ENCODE data around the gene CHORDC1. TPM values are rescaled to one million over a fixed set of nuclear protein-coding genes. Genes with fewer than 3 reads are reported as not detected.

The CHORDC1 gene
- polyA plus RNA-seq, 1 donor (not counting 4 experiments of a cell fraction or from before 2014, with no cell fraction given): 50.7 TPM

DNA sequence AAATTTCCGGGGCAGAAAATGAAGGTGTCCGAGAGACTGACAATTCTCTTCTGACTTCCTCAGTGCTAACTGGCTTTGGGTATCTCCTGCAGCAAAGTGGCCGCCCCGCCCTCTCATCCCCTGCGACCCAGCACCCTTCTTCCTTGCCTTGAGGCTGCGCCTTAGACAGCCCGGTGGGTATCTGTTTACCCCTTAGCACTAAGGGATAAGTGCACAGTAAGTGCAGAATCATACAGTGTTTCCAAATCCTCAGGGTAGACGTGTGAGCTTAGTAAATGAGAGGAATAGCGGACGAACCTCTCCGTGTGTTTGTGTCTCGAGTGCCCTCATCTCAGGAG is 368 bp upstream of the CHORDC1 start:
- no peak for FAIRE-seq
- H3K27ac ChIP-seq (ENCODE audit: control insufficient read depth, insufficient read depth, low read length): peak overlapping the region; percentile 81
- H3K4me1 ChIP-seq (ENCODE audit: control insufficient read depth, extremely low read depth, insufficient read depth, low read length): peaks cover 28% of the 10 kb centered on the region

DNA sequence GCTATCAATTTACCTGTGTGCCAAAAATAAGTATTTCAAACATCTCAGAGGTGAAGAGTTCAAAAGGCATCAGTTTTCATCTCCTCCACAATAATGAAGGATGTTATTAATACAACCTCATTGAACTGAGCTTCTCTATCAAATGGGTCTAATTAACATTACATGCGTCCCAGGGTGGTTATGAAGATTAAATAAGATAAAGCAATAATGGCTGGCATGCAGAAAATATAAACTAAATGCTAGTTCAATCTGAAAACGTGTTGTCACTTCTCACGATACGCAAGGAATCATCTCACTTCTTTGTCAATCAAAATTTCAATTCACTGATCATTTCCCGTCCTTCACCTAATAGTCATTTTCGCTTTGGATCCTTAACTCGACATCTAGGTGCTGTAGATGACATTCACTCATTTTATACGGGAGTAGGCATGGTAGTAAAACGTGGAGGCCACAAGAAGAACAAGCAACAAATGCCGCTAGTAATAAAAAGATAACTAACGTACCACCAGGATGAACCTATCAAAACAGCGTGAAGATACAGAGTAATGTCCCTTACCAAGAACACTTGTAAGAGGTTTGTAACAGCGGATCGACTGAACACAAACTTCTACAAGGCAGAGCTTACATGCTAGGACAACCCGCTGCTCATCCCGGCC is 918 bp downstream of the CHORDC1 start:
- no peaks in the 10 kb centered on the region for H3K27me3 ChIP-seq (ENCODE audit: control insufficient read depth, extremely low read depth, insufficient read depth, low read length)
- peak overlapping the region; percentile 89 for H3K9ac ChIP-seq (ENCODE audit: control insufficient read depth, extremely low read depth, insufficient read depth, low read length)
- peaks cover 28% of the 10 kb centered on the region for H3K4me1 ChIP-seq (ENCODE audit: control insufficient read depth, extremely low read depth, insufficient read depth, low read length)
- H3K79me2 ChIP-seq (ENCODE audit: control insufficient read depth, insufficient read depth, low read length): peaks cover 67% of the 10 kb centered on the region
- H3K4me2 ChIP-seq (ENCODE audit: control insufficient read depth, extremely low read depth, insufficient read depth, low read depth, low read length): peak overlapping the region; percentile 88
- peak overlapping the region; percentile 81 for H3K27ac ChIP-seq (ENCODE audit: control insufficient read depth, insufficient read depth, low read length)
- DNase-seq (ENCODE audit: low read depth, low spot score): no peak
- H4K20me1 ChIP-seq (ENCODE audit: control insufficient read depth, extremely low read depth, insufficient read depth, low read length): peaks cover 30% of the 10 kb centered on the region
- peaks cover 2% of the 10 kb centered on the region for H3K9me1 ChIP-seq (ENCODE audit: control insufficient read depth, extremely low read depth, insufficient read depth, low read length)
- H2AFZ ChIP-seq (ENCODE audit: control insufficient read depth, low read length): peak overlapping the region; percentile 99
- TF ChIP-seq, protein P1, sequence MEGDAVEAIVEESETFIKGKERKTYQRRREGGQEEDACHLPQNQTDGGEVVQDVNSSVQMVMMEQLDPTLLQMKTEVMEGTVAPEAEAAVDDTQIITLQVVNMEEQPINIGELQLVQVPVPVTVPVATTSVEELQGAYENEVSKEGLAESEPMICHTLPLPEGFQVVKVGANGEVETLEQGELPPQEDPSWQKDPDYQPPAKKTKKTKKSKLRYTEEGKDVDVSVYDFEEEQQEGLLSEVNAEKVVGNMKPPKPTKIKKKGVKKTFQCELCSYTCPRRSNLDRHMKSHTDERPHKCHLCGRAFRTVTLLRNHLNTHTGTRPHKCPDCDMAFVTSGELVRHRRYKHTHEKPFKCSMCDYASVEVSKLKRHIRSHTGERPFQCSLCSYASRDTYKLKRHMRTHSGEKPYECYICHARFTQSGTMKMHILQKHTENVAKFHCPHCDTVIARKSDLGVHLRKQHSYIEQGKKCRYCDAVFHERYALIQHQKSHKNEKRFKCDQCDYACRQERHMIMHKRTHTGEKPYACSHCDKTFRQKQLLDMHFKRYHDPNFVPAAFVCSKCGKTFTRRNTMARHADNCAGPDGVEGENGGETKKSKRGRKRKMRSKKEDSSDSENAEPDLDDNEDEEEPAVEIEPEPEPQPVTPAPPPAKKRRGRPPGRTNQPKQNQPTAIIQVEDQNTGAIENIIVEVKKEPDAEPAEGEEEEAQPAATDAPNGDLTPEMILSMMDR (optimal IDR thresholded peaks at IDR 0.05 in 1 of 3, IDR thresholded peaks at IDR 0.05 in 1 of 3, conservative IDR thresholded peaks at IDR 0.05 in 1 of 3; ENCODE audit: extremely low read depth in 1 of 3, insufficient read depth in 2 of 3, low read length in 3 of 3): no peak
- no peak for TF ChIP-seq EZH2 (IDR thresholded peaks at IDR 0.05; ENCODE audit: low read length)
- peaks cover 0 to 10% of the 10 kb centered on the region in 2 experiments for H3K36me3 ChIP-seq (ENCODE audit: control insufficient read depth in 2 of 2, extremely low read depth in 1 of 2, insufficient read depth in 2 of 2, low read length in 2 of 2)
- H3K9me3 ChIP-seq (ENCODE audit: control insufficient read depth, low read depth, low read length): peaks cover 2% of the 10 kb centered on the region
- dilution Hi-C loops (cut with MboI; ENCODE audit: extremely low pct_ligation_motif_present, low sequenced_read_pairs): no loop called here
- FAIRE-seq: no peak
- H3K4me3 ChIP-seq (ENCODE audit: control insufficient read depth in 2 of 3, extremely low read depth in 1 of 3, insufficient read depth in 2 of 3, low read depth in 1 of 3, low read length in 3 of 3): peak overlapping the region; percentile 90 to 97 (median 91)

More for the DNA sequence above, 368 bp upstream of the CHORDC1 start:
- Histone ChIP-seq H4K20me1 (ENCODE audit: control insufficient read depth, extremely low read depth, insufficient read depth, low read length) (peaks cover 30% of the 10 kb centered on the region), H3K79me2 (ENCODE audit: control insufficient read depth, insufficient read depth, low read length) (peaks cover 54% of the 10 kb centered on the region), H3K9ac (ENCODE audit: control insufficient read depth, extremely low read depth, insufficient read depth, low read length) (peak overlapping the region; percentile 89), H3K36me3 (ENCODE audit: control insufficient read depth in 2 of 2, extremely low read depth in 1 of 2, insufficient read depth in 2 of 2, low read length in 2 of 2) (peaks cover 0 to 10% of the 10 kb centered on the region in 2 experiments), H3K9me1 (ENCODE audit: control insufficient read depth, extremely low read depth, insufficient read depth, low read length) (no peaks in the 10 kb centered on the region), H2AFZ (ENCODE audit: control insufficient read depth, low read length) (peak overlapping the region; percentile 99), H3K4me3 (ENCODE audit: control insufficient read depth in 2 of 3, extremely low read depth in 1 of 3, insufficient read depth in 2 of 3, low read depth in 1 of 3, low read length in 3 of 3) (peak overlapping the region; percentile 90 to 97 (median 91)), H3K27me3 (ENCODE audit: control insufficient read depth, extremely low read depth, insufficient read depth, low read length) (no peaks in the 10 kb centered on the region), H3K9me3 (ENCODE audit: control insufficient read depth, low read depth, low read length) (peaks cover 2% of the 10 kb centered on the region), H3K4me2 (ENCODE audit: control insufficient read depth, extremely low read depth, insufficient read depth, low read depth, low read length) (peak overlapping the region; percentile 86)
- dilution Hi-C loops (cut with MboI; ENCODE audit: extremely low pct_ligation_motif_present, low sequenced_read_pairs): no loop called here
- DNase-seq (ENCODE audit: low read depth, low spot score): no peak
- no peak for TF ChIP-seq EZH2 (IDR thresholded peaks at IDR 0.05; ENCODE audit: low read length)
- TF ChIP-seq, protein P1 (optimal IDR thresholded peaks at IDR 0.05 in 1 of 3, IDR thresholded peaks at IDR 0.05 in 1 of 3, conservative IDR thresholded peaks at IDR 0.05 in 1 of 3; ENCODE audit: extremely low read depth in 1 of 3, insufficient read depth in 2 of 3, low read length in 3 of 3): no peak
